ENCODE data around the gene HSPB8. TPM values are rescaled to one million over a fixed set of nuclear protein-coding genes. Genes with fewer than 3 reads are reported as not detected.

HSPB8 gene
- total RNA-seq, 1 donor from 2014 or later: 58.4 TPM

DNA sequence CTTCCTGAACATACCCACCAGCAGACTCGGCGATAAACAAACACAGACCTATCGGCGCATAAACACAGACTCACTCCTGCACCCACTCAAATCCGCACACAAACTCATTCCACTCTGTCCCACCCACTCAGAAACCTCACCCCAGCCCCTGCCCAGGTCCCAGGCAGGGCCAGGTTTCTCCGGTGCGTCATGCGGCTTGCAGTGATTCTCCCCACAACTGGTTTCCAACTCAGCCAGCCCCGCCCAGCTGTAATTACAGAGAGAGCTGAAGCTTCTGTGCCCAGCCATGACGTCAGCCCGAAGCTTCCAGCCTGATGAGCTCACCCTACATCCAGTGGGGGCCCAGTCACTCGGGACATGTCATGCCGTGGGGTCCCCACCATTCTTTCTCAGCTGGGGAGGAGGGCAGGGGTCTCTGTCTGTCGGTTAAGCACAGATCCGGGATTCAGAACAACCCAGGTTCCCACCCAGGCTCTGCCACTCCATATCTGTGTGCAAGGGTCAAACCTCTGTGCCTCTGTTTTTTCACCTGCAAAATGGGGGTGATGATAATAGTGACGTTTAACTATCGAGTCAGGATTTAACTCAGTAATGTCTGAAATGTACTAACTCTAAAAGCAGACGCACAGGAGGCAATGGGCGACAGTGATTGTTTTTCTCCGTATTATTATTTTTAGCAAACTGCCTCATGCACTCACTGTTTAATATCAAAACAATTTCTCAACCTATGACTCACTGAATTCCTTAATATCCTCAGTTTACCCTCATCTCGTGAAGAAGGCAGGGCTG lies 2.3 kb upstream of the HSPB8 start:
- H3K27me3 ChIP-seq: no peaks in the 10 kb centered on the region
- intact Hi-C loops (cut with DNase I): no loop called here
- TF ChIP-seq, protein P1, sequence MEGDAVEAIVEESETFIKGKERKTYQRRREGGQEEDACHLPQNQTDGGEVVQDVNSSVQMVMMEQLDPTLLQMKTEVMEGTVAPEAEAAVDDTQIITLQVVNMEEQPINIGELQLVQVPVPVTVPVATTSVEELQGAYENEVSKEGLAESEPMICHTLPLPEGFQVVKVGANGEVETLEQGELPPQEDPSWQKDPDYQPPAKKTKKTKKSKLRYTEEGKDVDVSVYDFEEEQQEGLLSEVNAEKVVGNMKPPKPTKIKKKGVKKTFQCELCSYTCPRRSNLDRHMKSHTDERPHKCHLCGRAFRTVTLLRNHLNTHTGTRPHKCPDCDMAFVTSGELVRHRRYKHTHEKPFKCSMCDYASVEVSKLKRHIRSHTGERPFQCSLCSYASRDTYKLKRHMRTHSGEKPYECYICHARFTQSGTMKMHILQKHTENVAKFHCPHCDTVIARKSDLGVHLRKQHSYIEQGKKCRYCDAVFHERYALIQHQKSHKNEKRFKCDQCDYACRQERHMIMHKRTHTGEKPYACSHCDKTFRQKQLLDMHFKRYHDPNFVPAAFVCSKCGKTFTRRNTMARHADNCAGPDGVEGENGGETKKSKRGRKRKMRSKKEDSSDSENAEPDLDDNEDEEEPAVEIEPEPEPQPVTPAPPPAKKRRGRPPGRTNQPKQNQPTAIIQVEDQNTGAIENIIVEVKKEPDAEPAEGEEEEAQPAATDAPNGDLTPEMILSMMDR (IDR thresholded peaks at IDR 0.05): no peak
- TF ChIP-seq POLR2A (IDR thresholded peaks at IDR 0.05) (peak in 1 of 2 donors; percentile 30), POLR2AphosphoS5 (IDR thresholded peaks at IDR 0.05; ENCODE audit: insufficient read depth in 1 of 2, low read depth in 1 of 2) (peak; percentile 90 to 91)
- no peaks in the 10 kb centered on the region for H3K9me3 ChIP-seq
- DNase-seq (ENCODE audit: extremely low spot score in 2 of 2): peak in 1 of 2 donors; percentile 95
- peak overlapping the region; percentile 32 to 51 for H3K4me3 ChIP-seq
- peaks cover 33% of the 10 kb centered on the region for H3K4me1 ChIP-seq
- no peaks in the 10 kb centered on the region for H3K36me3 ChIP-seq
- H3K27ac ChIP-seq: peak overlapping the region; percentile 95

DNA sequence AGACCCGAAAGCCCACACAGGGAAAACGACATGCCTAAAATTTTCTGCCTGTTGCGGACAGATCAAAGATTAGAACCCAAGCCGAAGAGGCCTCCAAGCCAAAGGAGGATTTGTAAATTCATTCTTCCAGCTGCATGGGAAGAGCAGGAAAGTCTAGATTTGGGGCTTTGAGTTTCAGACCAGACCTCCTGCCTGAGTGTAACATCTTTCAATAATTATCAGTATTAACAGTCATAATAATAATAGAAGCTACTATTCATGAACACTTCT lies 1.7 kb upstream of the HSPB8 start:
- Histone ChIP-seq H3K9me3 (no peaks in the 10 kb centered on the region), H3K4me3 (no peak overlapping the region), H3K27ac (peak overlapping the region; percentile 95), H3K36me3 (no peaks in the 10 kb centered on the region), H3K27me3 (no peaks in the 10 kb centered on the region), H3K4me1 (peaks cover 36% of the 10 kb centered on the region)
- no peak for TF ChIP-seq POLR2A (IDR thresholded peaks at IDR 0.05)
- intact Hi-C loops (cut with DNase I): no loop called here
- DNase-seq (ENCODE audit: extremely low spot score in 2 of 2): no peak

DNA sequence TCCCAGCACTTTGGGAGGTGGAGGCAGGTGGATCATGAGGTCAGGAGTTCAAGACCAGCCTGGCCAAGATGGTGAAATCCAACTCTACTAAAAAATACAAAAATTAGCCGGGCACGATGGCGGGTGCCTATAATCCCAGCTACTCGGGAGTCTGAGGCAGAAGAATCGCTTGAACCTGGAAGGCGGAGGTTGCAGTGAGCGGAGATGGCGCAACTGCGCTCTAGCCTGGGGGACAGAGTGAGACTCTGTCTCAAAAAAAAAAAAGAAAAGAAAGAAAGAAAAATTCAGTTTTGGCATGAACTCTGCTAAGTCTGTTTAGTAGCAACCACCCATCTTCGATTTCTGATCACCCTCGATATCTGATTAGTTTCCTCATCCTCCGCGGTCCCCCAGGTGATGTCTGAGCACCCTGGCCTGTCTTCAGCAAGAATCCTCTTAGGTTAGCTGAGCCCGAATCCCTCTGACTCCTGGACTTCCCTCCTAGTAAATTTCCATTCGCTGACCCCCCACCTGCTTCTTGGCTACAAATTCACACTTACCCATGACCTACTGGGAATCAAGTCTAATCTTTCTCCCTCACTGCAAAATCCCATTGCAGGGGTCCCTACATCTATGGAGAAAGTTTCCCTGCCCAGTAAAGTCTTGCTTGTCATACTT lies 879 bp upstream of the HSPB8 start:
- Histone ChIP-seq H3K9me3 (no peaks in the 10 kb centered on the region), H3K4me3 (no peak overlapping the region), H3K27ac (peak overlapping the region; percentile 95), H3K4me1 (peaks cover 44% of the 10 kb centered on the region), H3K36me3 (no peaks in the 10 kb centered on the region), H3K27me3 (no peaks in the 10 kb centered on the region)
- no peak for TF ChIP-seq POLR2AphosphoS5 (IDR thresholded peaks at IDR 0.05; ENCODE audit: insufficient read depth in 1 of 2, low read depth in 1 of 2)
- TF ChIP-seq, protein P1 (IDR thresholded peaks at IDR 0.05): no peak
- no peak for TF ChIP-seq POLR2A (IDR thresholded peaks at IDR 0.05)
- intact Hi-C loops (cut with DNase I): no loop called here
- no peak for DNase-seq (ENCODE audit: extremely low spot score in 2 of 2)

DNA sequence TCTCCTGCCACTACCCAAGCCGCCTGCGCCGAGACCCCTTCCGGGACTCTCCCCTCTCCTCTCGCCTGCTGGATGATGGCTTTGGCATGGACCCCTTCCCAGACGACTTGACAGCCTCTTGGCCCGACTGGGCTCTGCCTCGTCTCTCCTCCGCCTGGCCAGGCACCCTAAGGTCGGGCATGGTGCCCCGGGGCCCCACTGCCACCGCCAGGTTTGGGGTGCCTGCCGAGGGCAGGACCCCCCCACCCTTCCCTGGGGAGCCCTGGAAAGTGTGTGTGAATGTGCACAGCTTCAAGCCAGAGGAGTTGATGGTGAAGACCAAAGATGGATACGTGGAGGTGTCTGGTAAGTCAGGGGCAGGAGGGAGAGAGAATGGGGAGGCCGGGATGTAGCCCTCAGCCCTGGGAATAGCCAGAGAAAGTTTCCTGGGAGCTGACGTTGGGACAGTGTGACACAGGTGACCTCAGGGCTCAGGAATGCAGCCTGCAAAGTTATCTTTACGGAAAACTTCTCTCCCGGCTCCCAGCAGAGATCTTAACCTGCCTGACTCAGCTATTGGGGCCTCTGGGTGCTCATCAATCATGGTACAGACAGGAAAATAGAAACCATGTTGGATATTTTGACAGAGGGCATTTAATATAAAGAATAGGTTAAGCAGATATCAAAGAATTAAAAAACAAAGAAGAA lies 747 bp downstream of the HSPB8 start:
- H3K4me1 ChIP-seq: peaks cover 56% of the 10 kb centered on the region
- TF ChIP-seq POLR2AphosphoS5 (IDR thresholded peaks at IDR 0.05; ENCODE audit: insufficient read depth in 1 of 2, low read depth in 1 of 2) (peak in 1 of 2 donors; percentile 19), POLR2A (IDR thresholded peaks at IDR 0.05) (no peak)
- peak overlapping the region; percentile 61 to 65 for H3K4me3 ChIP-seq
- DNase-seq (ENCODE audit: extremely low spot score in 2 of 2): no peak
- intact Hi-C loops (cut with DNase I): no loop called here
- no peaks in the 10 kb centered on the region for H3K9me3 ChIP-seq
- H3K36me3 ChIP-seq: no peaks in the 10 kb centered on the region
- no peaks in the 10 kb centered on the region for H3K27me3 ChIP-seq
- peak overlapping the region; percentile 95 for H3K27ac ChIP-seq

DNA sequence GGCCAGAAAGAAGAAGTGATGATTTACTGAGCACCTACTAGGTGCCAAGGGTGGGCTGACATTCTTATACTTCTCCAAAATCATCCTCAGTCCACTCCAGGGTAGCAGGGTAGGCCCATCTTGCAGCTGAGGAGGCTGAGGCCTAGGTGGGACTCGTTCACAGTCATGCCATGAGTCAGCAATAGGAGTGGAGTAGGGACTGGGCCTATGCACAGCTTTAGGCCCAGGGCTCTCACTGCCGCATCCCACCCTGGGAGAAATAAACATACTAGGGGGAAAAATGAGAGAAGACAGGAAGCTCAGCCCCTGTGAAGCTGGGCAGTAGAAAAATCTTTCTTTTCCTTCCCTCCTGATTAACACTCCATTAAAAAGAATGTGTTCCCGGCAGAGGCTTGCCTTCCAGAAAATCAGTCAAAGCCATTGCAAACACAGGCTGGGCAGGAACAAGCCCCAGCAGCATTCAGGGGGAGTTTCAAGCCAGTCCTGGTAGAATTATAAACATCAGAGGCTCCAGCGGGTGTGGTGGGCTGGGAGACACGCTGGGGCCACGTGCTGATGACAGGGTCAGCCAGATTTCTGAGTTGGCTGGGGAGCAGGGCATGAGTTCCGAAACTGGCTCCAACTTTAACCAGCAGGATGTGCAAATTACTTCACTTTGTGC lies 1.8 kb downstream of the HSPB8 start:
- intact Hi-C loops (cut with DNase I): no loop called here
- TF ChIP-seq, protein P1 (IDR thresholded peaks at IDR 0.05): no peak
- peak; percentile 10 to 70 for TF ChIP-seq POLR2AphosphoS5 (IDR thresholded peaks at IDR 0.05; ENCODE audit: insufficient read depth in 1 of 2, low read depth in 1 of 2)
- no peak for TF ChIP-seq POLR2A (IDR thresholded peaks at IDR 0.05)
- Histone ChIP-seq H3K9me3 (no peaks in the 10 kb centered on the region), H3K27me3 (no peaks in the 10 kb centered on the region), H3K4me1 (peaks cover 56% of the 10 kb centered on the region), H3K4me3 (peak overlapping the region; percentile 61 to 65), H3K36me3 (no peaks in the 10 kb centered on the region), H3K27ac (peak overlapping the region; percentile 95)
- no peak for DNase-seq (ENCODE audit: extremely low spot score in 2 of 2)
